ENCODE data around the gene FHIT.

DNA sequence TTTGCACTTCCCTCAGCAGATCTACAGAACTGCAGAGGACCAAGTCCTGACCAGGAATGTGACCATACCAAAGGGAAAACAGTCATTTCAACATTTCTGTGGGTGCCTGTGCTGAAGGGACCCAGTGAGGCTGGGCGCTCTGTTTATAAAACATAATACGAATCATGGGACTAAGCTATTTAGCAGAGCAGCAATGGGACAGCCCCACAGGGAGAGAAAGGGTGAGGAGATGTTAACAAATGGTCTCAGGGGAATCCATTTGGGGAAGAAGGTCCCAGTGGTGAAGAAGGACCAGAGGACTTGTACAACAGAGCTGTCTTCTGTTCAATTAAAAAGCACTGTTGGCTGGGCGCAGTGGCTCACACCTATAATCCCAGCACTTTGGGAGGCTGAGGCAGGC is 1025.4 kb downstream of the FHIT start:
- TF ChIP-seq POLR2A (IDR thresholded peaks at IDR 0.05), result no peak
- TF ChIP-seq, protein P1, sequence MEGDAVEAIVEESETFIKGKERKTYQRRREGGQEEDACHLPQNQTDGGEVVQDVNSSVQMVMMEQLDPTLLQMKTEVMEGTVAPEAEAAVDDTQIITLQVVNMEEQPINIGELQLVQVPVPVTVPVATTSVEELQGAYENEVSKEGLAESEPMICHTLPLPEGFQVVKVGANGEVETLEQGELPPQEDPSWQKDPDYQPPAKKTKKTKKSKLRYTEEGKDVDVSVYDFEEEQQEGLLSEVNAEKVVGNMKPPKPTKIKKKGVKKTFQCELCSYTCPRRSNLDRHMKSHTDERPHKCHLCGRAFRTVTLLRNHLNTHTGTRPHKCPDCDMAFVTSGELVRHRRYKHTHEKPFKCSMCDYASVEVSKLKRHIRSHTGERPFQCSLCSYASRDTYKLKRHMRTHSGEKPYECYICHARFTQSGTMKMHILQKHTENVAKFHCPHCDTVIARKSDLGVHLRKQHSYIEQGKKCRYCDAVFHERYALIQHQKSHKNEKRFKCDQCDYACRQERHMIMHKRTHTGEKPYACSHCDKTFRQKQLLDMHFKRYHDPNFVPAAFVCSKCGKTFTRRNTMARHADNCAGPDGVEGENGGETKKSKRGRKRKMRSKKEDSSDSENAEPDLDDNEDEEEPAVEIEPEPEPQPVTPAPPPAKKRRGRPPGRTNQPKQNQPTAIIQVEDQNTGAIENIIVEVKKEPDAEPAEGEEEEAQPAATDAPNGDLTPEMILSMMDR (IDR thresholded peaks at IDR 0.05), result no peak

Data from transverse colon (tissue), 3 donors.